ENCODE measurements around the gene MBLAC1. TPM values are rescaled to one million over a fixed set of nuclear protein-coding genes. Genes with fewer than 3 reads are reported as not detected.

The MBLAC1 gene
- total RNA-seq, 1 donor: 2.2 TPM

- H4K20me1 ChIP-seq (ENCODE audit: insufficient read depth, low read length): no peaks in the 10 kb centered on the region
- H3K9me3 ChIP-seq (ENCODE audit: low read depth, low read length): no peaks in the 10 kb centered on the region
- DNase-seq (ENCODE audit: insufficient read length, low spot score, missing footprints): no peak
- peaks cover 12% of the 10 kb centered on the region for H3K4me1 ChIP-seq (ENCODE audit: insufficient read depth, low read length)
- no peak overlapping the region for H3K4me3 ChIP-seq (ENCODE audit: insufficient read depth, low read length)
- H3K79me2 ChIP-seq (ENCODE audit: insufficient read depth, low read length): no peaks in the 10 kb centered on the region
- peaks cover 19% of the 10 kb centered on the region for H3K27me3 ChIP-seq (ENCODE audit: insufficient read depth, low read length)
- H2AFZ ChIP-seq (ENCODE audit: low read length): no peak overlapping the region
- H3K27ac ChIP-seq (ENCODE audit: low read depth, low read length): no peak overlapping the region
- no peaks in the 10 kb centered on the region for H3K36me3 ChIP-seq (ENCODE audit: insufficient read depth, low read length)
- TF ChIP-seq CTCF (IDR thresholded peaks at IDR 0.05; ENCODE audit: extremely low read depth, low read depth, low read length): no peak
- no peak overlapping the region for H3K4me2 ChIP-seq (ENCODE audit: insufficient read depth, low read length)
Measured at GRCh38 chr7:100163871-100164270, 37.1 kb downstream of the MBLAC1 start.

- peaks cover 9% of the 10 kb centered on the region for H3K4me1 ChIP-seq (ENCODE audit: insufficient read depth, low read length)
- TF ChIP-seq CTCF (IDR thresholded peaks at IDR 0.05; ENCODE audit: extremely low read depth, low read depth, low read length): no peak
- H3K9me3 ChIP-seq (ENCODE audit: low read depth, low read length): no peaks in the 10 kb centered on the region
- H3K4me3 ChIP-seq (ENCODE audit: insufficient read depth, low read length): no peak overlapping the region
- H4K20me1 ChIP-seq (ENCODE audit: insufficient read depth, low read length): no peaks in the 10 kb centered on the region
- H3K36me3 ChIP-seq (ENCODE audit: insufficient read depth, low read length): no peaks in the 10 kb centered on the region
- H3K79me2 ChIP-seq (ENCODE audit: insufficient read depth, low read length): no peaks in the 10 kb centered on the region
- no peak overlapping the region for H2AFZ ChIP-seq (ENCODE audit: low read length)
- no peak overlapping the region for H3K4me2 ChIP-seq (ENCODE audit: insufficient read depth, low read length)
- peak; percentile 31 for DNase-seq (ENCODE audit: insufficient read length, low spot score, missing footprints)
- H3K27ac ChIP-seq (ENCODE audit: low read depth, low read length): no peak overlapping the region
- H3K27me3 ChIP-seq (ENCODE audit: insufficient read depth, low read length): peaks cover 26% of the 10 kb centered on the region
Measured at GRCh38 chr7:100166317-100166940, 39.7 kb downstream of the MBLAC1 start.

- Histone ChIP-seq H2AFZ (ENCODE audit: low read length) (no peak overlapping the region), H3K79me2 (ENCODE audit: insufficient read depth, low read length) (no peaks in the 10 kb centered on the region), H4K20me1 (ENCODE audit: insufficient read depth, low read length) (no peaks in the 10 kb centered on the region), H3K4me2 (ENCODE audit: insufficient read depth, low read length) (peak overlapping the region; percentile 90), H3K36me3 (ENCODE audit: insufficient read depth, low read length) (no peaks in the 10 kb centered on the region), H3K9me3 (ENCODE audit: low read depth, low read length) (no peaks in the 10 kb centered on the region), H3K27ac (ENCODE audit: low read depth, low read length) (no peak overlapping the region), H3K4me3 (ENCODE audit: insufficient read depth, low read length) (peak overlapping the region; percentile 71), H3K4me1 (ENCODE audit: insufficient read depth, low read length) (peaks cover 9% of the 10 kb centered on the region), H3K27me3 (ENCODE audit: insufficient read depth, low read length) (peaks cover 30% of the 10 kb centered on the region)
- DNase-seq (ENCODE audit: insufficient read length, low spot score, missing footprints): peak; percentile 81
- TF ChIP-seq CTCF (IDR thresholded peaks at IDR 0.05; ENCODE audit: extremely low read depth, low read depth, low read length): no peak
Measured at GRCh38 chr7:100166970-100167911, 40.5 kb downstream of the MBLAC1 start.

GRCh38 chr7:100167912-100168323, 41.2 kb downstream of the MBLAC1 start:
- H3K27ac ChIP-seq (ENCODE audit: low read depth, low read length): no peak overlapping the region
- no peaks in the 10 kb centered on the region for H3K9me3 ChIP-seq (ENCODE audit: low read depth, low read length)
- peak overlapping the region; percentile 71 for H3K4me3 ChIP-seq (ENCODE audit: insufficient read depth, low read length)
- peaks cover 9% of the 10 kb centered on the region for H3K4me1 ChIP-seq (ENCODE audit: insufficient read depth, low read length)
- H4K20me1 ChIP-seq (ENCODE audit: insufficient read depth, low read length): no peaks in the 10 kb centered on the region
- peak overlapping the region; percentile 90 for H3K4me2 ChIP-seq (ENCODE audit: insufficient read depth, low read length)
- no peak for DNase-seq (ENCODE audit: insufficient read length, low spot score, missing footprints)
- no peak for TF ChIP-seq CTCF (IDR thresholded peaks at IDR 0.05; ENCODE audit: extremely low read depth, low read depth, low read length)
- H3K27me3 ChIP-seq (ENCODE audit: insufficient read depth, low read length): peaks cover 30% of the 10 kb centered on the region
- H3K36me3 ChIP-seq (ENCODE audit: insufficient read depth, low read length): no peaks in the 10 kb centered on the region
- H2AFZ ChIP-seq (ENCODE audit: low read length): peak overlapping the region; percentile 72
- no peaks in the 10 kb centered on the region for H3K79me2 ChIP-seq (ENCODE audit: insufficient read depth, low read length)

Measured in osteoblast (primary cell).